LoVo (cell line): ENCODE results near the gene P4HTM.
"Not testable (repeated sequence)": the region's sequence is repeated elsewhere in the genome, so short reads cannot be mapped to it uniquely, and the experiment has no call there.

Source experiments
- DNase-seq: peaks from one replicate; pipeline ENCODE4 v3.0.0-alpha.2; 2016; ENCODE audit warnings: low spot score

Gene P4HTM

DNA sequence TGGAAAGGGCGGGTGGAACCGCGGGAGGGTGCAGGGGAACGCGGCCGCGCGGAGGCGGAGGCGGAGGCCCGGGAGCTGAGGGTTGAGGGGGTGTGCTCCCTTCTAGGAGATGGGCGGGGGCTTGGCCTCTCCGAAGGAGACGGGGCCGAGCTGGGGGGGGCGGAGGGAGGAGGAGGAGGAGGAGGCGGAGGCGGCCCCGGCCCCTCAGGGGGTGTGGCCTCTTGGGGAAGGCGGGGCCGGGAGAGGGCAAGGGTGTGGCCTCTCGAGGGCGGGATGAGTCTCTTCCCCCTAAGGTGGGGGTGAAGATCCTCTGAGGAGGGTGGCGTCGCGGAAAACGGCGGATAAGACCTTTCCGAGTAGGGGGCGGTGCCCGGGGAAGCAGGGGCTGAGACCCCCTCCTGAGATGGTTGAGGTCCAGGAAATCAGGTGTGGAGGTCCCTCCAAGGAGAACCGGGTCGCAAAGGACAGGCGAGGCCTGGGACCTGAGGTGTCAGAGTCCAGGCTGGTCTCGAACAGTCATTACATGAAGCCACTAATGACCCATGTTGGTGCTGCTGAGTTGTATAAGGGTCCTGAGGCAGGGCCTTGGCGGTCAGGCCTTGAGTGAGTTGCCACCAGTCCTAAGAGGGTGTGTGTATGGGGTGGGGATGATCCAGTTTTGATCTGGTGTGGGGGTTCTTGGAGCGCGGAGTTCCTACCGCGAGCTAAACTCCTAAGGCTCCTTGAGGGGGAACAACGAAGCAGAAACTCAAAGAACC lies 17.9 kb downstream of the P4HTM start:
- peak; percentile 80 for DNase-seq

DNA sequence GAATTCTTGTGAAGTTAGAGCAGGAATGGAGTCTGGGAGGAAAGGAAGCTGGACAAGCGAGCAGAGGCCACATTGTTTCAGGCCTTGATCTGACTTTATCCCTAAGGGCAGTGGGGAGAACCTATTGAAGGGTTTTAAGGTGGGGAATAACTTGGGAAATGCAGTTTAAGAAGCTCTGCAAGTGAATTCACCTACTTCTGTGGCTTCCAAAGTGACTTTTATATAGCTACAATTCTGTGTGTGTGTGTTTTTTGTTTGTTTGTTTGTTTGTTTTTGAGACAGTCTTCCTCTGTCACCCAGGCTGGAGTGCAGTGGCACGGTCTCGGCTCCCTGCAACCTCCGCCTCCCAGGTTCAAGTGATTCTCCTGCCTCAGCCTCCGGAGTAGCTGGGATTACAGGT lies 18.6 kb downstream of the P4HTM start:
- not testable (repeated sequence) for DNase-seq

GRCh38 chr3:49009396-49009795 lies 19.4 kb downstream of the P4HTM start:
- DNase-seq: no peak

DNA sequence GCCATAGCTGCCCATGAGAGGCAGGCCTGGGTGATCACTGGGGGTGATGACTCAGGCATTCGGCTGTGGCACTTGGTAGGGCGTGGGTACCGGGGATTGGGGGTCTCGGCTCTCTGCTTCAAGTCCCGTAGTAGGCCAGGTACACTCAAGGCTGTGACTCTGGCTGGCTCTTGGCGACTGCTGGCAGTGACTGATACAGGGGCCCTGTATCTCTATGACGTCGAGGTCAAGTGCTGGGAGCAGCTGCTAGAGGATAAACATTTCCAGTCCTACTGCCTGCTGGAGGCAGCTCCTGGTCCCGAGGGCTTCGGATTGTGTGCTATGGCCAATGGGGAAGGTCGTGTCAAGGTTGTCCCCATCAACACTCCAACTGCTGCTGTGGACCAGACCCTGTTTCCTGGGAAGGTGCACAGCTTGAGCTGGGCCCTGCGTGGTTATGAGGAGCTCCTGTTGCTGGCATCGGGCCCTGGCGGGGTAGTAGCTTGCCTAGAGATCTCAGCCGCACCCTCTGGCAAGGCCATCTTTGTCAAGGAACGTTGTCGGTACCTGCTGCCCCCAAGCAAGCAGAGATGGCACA lies 22.5 kb downstream of the P4HTM start:
- DNase-seq: no peak

- DNase-seq: no peak
These were observed 23.2 kb downstream of the P4HTM start for GRCh38 chr3:49013113-49013737.

DNA sequence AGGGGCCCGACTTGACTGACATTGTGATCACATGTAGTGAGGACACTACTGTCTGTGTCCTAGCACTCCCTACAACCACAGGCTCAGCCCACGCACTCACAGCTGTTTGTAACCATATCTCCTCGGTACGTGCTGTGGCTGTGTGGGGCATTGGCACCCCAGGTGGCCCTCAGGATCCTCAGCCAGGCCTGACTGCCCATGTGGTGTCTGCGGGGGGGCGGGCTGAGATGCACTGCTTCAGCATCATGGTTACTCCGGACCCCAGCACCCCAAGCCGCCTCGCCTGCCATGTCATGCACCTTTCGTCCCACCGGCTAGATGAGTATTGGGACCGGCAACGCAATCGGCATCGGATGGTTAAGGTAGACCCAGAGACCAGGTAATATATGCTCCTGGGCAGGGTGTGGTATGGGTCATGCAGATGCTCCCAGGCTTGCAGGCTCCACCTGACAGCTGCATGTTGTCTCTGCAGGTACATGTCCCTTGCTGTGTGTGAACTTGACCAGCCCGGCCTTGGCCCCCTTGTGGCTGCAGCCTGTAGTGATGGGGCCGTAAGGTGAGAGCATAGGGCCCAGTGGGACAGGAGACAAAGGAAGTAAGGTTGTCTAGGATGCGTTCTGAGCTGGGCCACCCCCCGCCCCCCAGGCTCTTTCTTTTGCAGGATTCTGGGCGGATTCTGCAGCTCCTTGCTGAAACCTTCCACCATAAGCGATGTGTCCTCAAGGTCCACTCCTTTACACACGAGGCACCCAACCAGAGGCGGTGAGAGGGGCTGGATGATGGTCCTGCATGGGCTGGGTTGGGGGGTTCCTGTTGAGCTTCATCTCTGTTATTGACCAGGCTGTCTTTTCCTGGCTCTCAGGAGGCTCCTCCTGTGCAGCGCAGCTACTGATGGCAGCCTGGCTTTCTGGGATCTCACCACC lies 24.0 kb downstream of the P4HTM start:
- no peak for DNase-seq

- no peak for DNase-seq
These were observed 25.0 kb downstream of the P4HTM start for GRCh38 chr3:49015072-49015471.

DNA sequence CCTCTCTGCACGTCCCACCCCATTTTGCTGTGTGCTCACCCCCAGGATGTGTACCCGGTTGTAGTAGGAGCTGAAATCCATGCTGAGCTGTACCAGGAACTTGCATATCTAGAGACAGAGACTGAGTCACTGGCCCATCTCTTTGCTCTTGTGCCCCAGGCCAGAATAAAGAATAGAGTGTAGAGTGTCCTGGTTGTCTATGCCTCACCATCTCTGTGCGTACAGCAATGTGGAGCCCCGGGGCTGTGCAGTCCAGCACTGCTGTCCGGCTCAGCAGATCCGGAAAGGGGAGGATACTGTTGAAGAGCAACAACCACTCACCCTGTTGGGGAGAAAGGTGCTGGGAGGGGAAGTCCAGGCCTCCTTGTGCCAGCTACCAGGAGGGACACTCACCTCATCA lies 25.7 kb downstream of the P4HTM start:
- DNase-seq: no peak

- DNase-seq: no peak
These were observed 26.6 kb downstream of the P4HTM start for GRCh38 chr3:49016414-49017228.

GRCh38 chr3:49017229-49017970 lies 27.4 kb downstream of the P4HTM start:
- peak; percentile 59 for DNase-seq

DNA sequence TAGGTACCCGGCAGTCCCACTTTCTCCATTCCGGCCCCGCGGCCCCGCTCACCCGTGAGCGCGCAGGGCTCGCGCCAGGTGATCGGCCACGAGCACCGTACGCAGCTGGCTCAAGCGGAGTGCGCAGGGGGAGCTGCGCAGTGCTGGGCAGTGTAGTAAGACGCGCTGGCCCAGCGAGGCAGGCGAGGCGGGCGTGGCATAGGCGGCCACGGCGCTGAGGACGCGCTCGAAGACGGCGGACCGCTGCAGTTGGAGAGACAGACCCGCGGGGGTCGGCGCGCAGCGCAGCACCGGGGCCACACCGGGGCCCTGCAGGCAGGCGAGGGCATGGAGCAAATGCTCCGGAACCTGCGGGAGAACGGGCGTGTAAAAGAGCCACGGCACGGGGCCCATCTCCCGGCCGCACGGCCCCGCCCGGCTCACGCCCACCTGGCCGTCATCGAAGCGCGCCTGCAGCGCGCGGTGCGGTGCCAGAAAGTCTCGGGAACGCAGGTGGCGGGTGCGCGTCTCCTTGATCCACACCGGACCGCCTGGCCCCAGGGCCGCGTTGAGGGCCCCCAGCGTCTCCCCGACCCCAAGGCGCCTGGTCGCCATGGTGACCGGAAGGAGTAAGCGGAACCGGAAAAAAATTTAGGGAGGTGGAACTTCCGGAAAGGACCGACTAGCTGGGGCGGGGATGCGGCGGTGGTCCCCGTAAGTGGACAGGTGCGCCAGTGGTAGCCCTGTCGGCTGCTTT lies 28.1 kb downstream of the P4HTM start, which contains the start of gene DALRD3:
TSS of gene DALRD3 (minus strand) at position 610 of the 736 bp plus-strand sequence. CDS start at position 594, 16 bp downstream.
- peak; percentile 75 for DNase-seq

DNA sequence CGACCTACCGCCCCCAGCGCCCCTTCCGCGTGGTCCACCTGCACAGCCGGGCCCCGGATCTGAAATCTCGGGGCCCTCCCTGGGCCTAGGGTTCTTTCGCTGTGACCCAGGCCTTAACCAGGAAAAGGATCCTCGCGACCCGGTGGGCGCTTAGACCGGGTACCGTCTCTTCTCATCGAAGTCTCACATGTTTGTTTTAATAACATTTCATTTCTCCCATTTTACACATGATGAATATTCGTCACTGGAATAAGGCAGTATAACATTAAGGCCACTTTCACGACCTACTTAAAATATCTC lies 28.6 kb downstream of the P4HTM start:
- no peak for DNase-seq

DNA sequence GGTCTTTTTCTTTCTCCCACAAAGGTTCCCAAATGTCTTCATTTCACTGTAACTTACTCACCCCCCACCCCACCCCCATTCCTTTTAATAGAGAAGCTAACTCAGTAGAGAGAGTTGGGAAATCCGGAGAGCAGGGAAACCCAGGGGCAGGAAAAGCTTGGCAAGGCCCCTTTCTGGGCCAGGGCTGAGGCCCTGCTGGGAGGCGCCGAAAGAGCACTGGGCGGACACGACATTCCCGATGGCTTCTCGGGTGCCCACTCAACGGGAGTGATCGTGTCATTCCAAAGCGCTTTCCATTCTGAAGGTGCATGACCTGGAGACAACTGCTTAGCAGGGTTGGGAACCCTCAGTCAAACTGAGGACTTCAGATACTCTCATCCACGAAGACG lies 29.9 kb downstream of the P4HTM start:
- no peak for DNase-seq

- no peak for DNase-seq
These were observed 30.5 kb downstream of the P4HTM start for GRCh38 chr3:49020330-49021212.

DNA sequence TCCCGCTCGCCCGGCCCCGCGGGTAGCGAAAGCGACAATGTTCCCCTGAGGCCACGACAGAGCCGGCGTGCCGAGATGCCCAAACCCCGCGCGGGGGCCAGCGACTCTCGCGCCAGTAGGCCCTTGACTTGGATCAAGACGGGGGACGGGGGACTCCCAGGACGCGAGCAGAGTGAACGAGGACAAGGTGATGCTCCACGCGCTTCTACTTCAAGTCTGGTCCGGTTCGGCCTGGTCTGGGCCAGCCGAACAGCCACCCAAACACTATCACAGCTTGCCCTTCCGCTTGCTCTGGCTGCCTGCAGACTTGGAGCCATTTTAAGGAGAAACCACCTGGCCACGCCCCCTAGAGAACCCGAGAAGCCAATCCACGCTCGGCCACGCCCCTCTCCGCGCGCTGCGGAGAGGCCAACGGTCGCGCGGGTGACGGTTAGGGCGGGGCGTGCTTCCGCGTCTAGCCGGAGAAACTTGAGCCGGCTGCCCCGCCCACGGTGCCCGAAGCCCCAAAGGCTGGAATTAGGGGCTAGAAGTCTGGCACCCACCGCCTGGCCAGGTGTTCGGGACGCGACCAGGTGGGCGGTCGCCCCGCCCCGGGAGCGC lies 31.3 kb downstream of the P4HTM start:
- DNase-seq: peak; percentile 98

GRCh38 chr3:49021813-49022687 lies 32.0 kb downstream of the P4HTM start, which contains the start of gene NDUFAF3:
Gene NDUFAF3, plus strand, starts transcription at chr3:49022121. Its CDS starts 24 bp downstream, at chr3:49022145.
- DNase-seq: peak; percentile 93

- DNase-seq: no peak
These were observed 32.7 kb downstream of the P4HTM start for GRCh38 chr3:49022688-49023171.
